GM19035 (cell line): Measurements from ENCODE around the gene ABCD2.
"Not testable (repeated sequence)": the region's sequence is repeated elsewhere in the genome, so short reads cannot be mapped to it uniquely, and the experiment has no call there.

Experiments used
- ATAC-seq: cut with Tn5 transposase; IDR thresholded peaks from one replicate; pipeline ENCODE4 v1.9.1; 2021; ENCODE audit not compliant: unreplicated experiment

ABCD2 gene

DNA sequence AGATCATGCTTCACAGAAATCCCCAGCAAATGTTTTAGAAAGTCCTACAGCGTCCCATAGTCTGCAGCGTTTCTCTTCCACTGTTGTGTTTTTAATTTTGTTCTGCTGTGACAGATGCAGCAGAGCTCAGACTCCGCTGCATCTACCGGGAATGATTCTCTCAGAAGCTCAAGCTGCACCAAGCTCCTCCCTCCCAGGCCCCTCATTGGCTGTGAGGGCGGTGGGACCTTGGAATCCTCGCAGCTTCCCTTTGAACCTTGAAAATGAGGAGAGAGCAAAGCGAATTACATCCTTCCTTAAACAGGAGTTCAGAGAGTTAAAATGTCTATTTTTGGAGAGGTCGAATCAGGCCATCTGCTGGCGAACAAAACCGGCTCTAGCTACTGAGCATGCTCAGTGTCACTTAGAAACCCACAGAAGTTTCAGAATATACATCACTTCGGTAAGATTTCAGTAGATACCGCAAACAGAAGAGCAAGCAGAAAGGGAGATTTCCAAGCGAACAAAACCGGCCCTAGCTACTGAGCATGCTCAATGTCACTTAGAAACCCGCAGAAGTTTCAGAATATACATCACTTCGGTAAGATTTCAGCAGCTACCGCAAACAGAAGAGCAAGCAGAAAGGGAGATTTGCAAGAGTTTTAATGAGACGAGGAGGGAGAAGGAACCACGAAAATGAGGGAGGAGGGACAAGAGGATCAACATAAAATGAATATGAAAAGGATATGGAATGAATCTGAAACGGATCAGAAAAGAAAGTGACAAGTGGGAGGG lies at the start of gene ABCD2:
ABCD2 (minus strand) TSS at position 144 of the 774 bp plus-strand sequence. CDS start 188 bp downstream, outside the sequence.
- peak; percentile 79 for ATAC-seq

DNA sequence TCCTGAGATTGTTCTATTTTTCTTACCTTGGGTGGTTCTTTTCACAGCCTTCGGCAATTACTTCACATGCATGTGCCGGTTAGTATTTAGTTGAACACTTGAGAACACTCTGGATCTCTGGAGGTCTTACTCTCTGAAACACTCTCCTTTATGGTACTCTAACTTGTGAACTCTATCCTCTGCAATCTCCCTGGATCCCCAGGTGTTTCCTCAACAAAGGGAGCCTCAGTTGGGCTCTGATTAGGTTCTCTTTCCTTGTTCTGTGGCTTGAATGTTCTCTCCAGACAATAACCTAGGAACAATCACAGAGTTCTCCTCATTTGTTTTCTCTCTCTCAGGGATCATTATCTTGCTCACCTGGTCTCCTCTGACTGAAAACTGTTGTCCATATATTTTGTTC lies 40.5 kb upstream of the ABCD2 start:
- no peak for ATAC-seq

- ATAC-seq = no peak
Measured at GRCh38 chr12:39647383-39647782, 27.8 kb upstream of the ABCD2 start.

GRCh38 chr12:39646963-39647362 lies 27.4 kb upstream of the ABCD2 start:
- ATAC-seq = no peak

DNA sequence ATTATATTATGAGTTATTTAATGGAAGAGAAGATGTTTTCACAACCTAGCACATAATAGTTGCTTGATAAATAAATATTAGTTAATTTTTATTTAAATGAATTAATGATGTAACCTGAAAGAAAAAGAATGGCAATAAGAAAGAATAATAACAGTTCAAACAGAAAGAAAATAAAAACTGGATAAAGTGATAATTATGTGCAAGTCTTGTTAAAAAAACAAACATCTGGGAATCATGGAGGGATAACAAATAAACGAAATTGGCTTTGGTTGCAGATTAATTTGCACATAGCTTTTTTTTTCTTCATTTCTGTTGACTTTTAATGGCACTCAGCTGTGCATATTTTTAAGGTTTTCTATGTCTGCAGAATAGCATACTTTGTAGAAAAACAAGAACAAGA lies 23.4 kb upstream of the ABCD2 start:
- ATAC-seq = no peak

GRCh38 chr12:39638840-39639239 lies 19.2 kb upstream of the ABCD2 start:
- no peak for ATAC-seq

DNA sequence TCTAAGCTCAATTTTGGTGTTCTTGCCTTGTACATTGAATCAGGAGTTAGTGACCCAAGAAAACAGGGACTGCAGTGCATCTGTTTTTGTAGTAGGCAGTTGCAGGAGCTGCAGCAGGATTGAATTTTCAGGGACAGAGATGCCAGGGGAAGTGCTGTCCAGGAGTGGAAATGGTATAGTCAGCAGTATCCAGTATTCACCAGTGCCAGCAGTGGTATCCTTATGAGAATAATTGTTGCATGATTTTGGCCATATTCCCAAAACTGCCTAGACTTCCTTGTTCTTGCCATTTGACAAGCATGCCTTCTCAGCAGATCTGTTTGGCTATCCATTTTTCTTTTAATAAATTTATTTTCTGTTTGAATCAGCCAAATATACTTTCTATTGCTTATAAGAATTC lies 18.6 kb upstream of the ABCD2 start:
- ATAC-seq = no peak

- ATAC-seq = no peak
Measured at GRCh38 chr12:39632670-39633069, 13.1 kb upstream of the ABCD2 start.

DNA sequence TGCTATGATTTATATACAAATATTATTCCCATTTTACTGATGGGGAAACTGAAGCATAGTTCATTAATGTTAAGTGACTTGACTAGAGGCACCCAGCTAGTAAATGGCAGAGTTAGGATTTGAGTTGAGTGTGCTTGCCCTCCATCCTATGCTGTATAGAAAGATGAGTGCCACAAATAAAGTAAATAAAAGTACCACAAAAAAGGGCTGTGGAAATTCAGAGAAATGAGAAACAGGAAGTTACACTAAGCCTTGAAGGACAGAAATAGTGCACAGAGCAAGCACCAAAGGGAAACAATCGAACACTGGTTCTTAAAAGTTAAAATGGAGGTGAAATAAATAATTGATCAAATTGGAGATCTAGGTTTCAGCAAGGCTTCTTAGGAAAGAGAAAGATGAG lies 9.2 kb upstream of the ABCD2 start:
- no peak for ATAC-seq

DNA sequence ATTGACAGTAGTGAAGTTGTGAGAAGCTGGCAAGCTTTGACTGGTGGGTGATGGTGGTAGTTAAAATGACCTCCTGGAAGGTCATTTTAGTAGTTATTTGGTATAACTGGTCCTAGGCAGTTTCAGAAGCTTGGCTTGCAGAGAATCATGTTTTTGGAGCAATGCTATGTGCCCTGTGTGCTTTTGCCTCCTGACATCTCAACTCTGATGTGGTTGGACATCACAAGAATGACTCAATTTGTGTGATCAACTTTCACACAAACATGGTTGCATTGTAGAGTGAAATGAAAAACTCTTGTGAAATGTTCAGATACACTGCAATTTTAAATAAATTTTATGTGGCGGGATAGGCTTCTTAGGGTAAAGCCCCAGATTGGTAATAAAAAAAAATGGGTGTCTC lies 8.3 kb upstream of the ABCD2 start:
- no peak for ATAC-seq

DNA sequence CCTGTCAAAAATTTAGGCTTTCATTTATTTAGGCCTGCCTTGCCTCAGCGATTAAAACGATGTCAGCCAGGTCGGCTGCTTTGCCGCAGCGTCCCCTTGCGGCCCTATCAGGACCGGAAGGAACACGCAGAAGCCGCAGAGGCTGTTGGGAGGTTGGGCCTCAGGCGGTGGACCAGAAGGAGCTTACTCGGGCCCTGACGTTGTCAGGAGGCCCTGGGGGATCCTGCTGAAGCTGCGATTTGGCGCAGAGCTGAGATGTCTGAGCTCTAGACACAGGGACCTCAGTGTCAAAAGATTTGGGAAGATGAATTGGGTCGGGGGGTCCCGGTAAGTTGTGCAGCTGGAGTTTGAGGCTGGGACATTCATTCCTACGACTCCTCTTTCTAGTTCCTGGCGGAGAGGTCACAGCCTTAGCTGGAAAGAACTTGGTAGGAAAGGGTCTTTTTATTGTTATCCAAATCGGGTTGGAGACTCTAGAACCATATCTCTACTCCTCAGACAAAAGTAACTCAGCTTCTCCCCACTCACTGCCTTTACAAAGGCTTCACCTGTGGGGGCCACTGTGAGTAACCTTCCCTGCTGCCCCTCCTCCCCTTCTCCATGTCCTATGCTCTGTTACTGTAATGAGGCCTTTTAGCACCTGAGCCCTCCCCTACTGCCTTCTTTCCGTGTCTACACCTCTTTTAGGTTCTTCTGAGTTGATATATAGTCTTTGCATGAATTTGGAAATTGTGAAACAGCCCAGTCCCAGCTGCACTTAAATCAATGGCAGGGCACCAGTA lies 6.6 kb upstream of the ABCD2 start:
- no peak for ATAC-seq

GRCh38 chr12:39623919-39624318 lies 4.3 kb upstream of the ABCD2 start:
- ATAC-seq = no peak

DNA sequence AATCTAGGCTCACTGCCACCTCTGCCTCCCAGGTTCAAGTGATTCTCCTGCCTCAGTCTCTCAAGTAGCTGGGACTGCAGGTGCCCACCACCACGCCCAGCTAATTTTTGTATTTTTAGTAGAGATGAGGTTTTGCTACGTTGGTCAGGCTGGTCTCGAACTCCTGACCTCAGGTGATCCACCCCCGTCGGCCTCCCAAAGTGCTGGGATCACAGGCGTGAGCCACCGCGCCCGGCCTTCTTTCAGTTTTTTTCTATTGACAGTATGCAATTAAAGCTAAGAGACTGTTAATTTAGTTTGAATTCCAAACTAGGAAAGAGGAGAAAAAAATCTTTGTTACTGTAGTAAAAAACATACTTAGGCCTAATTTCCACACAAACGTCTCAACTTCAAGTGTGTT lies 3.6 kb upstream of the ABCD2 start:
- ATAC-seq = not testable (repeated sequence)

GRCh38 chr12:39622306-39622705 lies 2.7 kb upstream of the ABCD2 start:
- ATAC-seq = no peak

DNA sequence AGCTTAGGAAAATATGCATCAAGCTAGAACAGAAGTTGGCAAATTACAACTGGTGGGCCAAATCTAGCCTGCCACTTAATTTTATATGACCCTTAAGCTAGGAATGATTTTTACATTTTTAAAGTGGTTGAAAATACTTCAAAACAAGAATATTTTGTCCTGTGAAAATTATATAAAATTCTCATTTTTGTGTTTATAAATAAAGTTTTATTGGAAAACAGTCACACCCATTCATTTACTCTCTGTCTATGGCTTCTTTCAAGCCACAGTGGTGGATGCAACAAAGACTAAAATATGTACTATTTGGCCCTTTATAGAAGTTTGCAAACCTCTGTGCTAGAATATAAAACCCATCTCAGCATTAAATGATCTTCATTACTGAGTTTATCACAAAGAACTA lies 2.1 kb upstream of the ABCD2 start:
- ATAC-seq = no peak

DNA sequence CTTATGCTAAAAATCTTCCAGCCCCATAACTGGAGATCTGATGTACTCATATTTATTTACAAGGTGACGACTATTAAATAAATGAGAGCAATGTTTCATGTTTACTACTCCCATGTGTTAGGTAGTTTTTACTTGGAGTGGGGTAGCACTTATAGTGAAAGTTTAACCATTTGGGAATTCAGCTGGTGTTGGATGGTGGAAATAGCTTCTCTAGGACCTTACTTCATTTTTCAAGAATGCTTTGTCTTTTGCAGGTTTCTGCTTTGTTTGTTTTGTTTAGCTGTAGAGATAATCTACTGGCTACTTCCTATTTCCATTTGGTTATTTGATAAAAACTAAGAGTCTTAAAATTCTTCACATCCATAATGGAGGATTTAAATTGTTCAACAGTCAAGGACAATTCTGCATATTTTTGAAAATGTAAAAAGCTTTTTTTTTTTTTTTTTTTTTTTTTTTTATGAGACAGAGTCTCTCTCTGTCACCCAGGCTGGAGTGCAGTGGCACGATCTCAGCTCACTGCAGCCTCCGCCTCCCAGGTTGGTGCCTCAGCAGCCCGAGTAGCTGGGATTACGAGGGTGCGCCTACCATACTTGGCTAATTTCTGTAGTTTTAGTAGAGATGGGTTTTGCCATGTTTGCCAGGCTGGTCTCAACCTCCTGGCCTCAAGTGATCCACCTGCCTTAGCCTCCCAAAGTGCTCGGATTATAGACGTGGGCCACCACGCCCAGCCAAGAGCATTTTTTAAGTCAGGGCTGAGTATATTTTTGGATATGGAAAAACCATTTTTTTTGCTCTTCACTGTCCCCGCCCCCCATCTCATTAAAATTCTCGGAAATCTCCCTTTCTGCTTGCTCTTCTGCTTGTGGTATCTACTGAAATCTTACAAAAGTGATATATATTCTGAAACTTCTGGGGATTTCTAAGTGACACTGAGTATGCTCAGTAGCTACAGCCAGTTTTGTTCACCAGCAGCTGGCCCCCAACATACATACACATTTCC lies 1.4 kb upstream of the ABCD2 start:
- ATAC-seq = peak; percentile 31

- ATAC-seq = peak; percentile 16
Measured at GRCh38 chr12:39619316-39619659, 315 bp downstream of the ABCD2 start.

DNA sequence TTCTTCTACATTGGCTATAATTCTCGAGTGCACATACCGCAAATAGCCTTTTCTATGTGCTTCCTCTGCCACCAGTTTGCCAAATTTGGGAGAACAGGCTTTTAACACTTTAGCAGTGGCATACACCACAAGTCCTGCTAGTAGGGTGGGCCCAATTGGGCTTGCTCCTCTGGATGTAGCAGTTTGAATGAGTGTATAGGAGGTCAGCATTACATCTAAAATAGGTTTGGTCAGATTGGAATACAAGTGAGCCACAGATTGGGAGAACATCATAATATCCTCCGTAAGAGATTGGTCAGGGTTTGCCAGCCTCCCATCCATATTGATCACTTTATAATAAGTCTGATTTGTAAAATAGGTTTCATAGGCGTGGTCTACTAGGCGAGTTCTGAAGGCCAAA lies 902 bp downstream of the ABCD2 start:
- ATAC-seq = no peak

DNA sequence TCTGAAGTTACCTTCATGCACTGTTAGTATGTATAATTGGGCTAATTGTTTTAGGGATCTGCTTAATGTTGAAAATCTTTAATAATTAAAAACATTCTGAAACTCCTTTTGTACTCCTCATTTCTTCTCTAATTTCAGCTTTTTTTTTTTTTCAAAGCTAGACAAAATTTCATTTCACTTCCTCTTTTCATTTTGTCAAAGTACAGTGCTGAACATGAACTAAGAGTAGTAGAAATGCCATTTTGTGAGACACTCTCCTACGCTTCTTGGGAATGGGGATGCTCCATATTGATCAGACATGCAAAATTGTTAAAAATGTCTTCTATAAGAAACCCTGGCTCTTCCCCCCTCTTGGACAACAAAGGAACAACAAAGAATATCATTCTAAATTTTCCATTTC lies 1.7 kb downstream of the ABCD2 start:
- ATAC-seq = no peak

DNA sequence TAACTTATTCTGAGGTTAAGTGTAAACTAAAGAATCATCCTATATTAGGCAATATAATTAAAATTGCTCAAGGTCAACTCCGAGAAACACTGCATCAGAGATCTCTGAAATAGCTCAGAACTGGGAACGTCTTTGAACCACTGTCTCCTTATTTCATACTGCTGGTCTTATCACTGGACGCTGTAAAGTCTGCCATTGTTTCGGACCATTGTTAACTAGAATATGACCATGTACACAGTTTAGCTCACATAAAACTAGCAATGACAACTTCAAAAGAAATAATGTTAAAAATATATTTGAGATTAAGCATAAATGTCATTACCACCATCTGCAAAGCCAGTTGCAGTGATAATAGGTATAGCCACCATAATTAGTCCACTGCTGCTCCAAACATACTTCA lies 2.9 kb downstream of the ABCD2 start:
- ATAC-seq = no peak

- ATAC-seq = no peak
Measured at GRCh38 chr12:39616251-39616650, 3.4 kb downstream of the ABCD2 start.
